PC-3 (cell line): Measurements from ENCODE around the gene ZNF687.

Experiments
- CTCF ChIP-seq: fragments of 300-600 bp; sonication (generic); conservative IDR thresholded peaks from 2 replicates; pipeline ENCODE4 v1.5.1; 2017; ENCODE audit warnings: antibody characterized with exemption, low read depth, mild to moderate bottlenecking, low read length
- EZH2phosphoT487 ChIP-seq: fragments of 300-600 bp; sonication (generic); IDR thresholded peaks from 2 replicates; pipeline ENCODE4 v1.6.1; 2018; ENCODE audit warnings: mild to moderate bottlenecking, antibody characterized with exemption, low read length, borderline replicate concordance

- no peak for TF ChIP-seq CTCF
- TF ChIP-seq EZH2phosphoT487: no peak
Observed at GRCh38 chr1:151254217-151255213, 27.6 kb upstream of the ZNF687 start, which contains the start of gene PSMD4.
